Loucy (cell line): Measurements from ENCODE around the gene RUFY3.

Experiments used
- H2AFZ ChIP-seq: fragments of 200-600 bp; sonication (generic); 2 replicates; pipeline ENCODE4 v1.6.0; 2016; ENCODE audit warnings: antibody characterized with exemption, mild to moderate bottlenecking, low read length, moderate library complexity
- H3F3A ChIP-seq: fragments of 200-600 bp; 2 replicates; pipeline ENCODE4 v1.6.0; 2016; ENCODE audit warnings: antibody characterized with exemption, low read depth, mild to moderate bottlenecking
- H3K27me3 ChIP-seq: fragments of 200-600 bp; sonication (generic); 2 replicates; pipeline ENCODE4 v1.6.1; 2014; ENCODE audit warnings: low read length, mild to moderate bottlenecking; ENCODE audit not compliant: insufficient read depth, poor library complexity, severe bottlenecking
- H3K36me3 ChIP-seq: fragments of 200-600 bp; sonication (generic); 2 replicates; pipeline ENCODE4 v1.6.1; 2016; ENCODE audit warnings: low read length; ENCODE audit not compliant: insufficient read depth
- H3K4me1 ChIP-seq: fragments of 200-600 bp; sonication (generic); 2 replicates; pipeline ENCODE4 v1.5.1; 2014; ENCODE audit warnings: low read length, mild to moderate bottlenecking; ENCODE audit not compliant: insufficient read depth, poor library complexity, severe bottlenecking
- H3K4me2 ChIP-seq: fragments of 200-600 bp; sonication (generic); 2 replicates; pipeline ENCODE4 v1.6.0; 2014; ENCODE audit warnings: antibody characterized with exemption, low read length, low read depth, mild to moderate bottlenecking; ENCODE audit not compliant: poor library complexity, severe bottlenecking
- H3K4me3 ChIP-seq: fragments of 200-600 bp; sonication (generic); 2 replicates; pipeline ENCODE4 v1.5.1; 2014; ENCODE audit warnings: low read length, mild to moderate bottlenecking, mixed read lengths; ENCODE audit not compliant: poor library complexity, severe bottlenecking
- H3K79me2 ChIP-seq: fragments of 200-600 bp; sonication (generic); 2 replicates; pipeline ENCODE4 v1.6.1; 2014; ENCODE audit warnings: low read length; ENCODE audit not compliant: insufficient read depth
- H3K9ac ChIP-seq: fragments of 200-600 bp; sonication (generic); 2 replicates; pipeline ENCODE4 v1.6.0; 2014; ENCODE audit warnings: mild to moderate bottlenecking, low read depth, low read length, moderate library complexity; ENCODE audit not compliant: poor library complexity, severe bottlenecking
- H3K9me2 ChIP-seq: fragments of 200-600 bp; sonication (generic); replicated peaks from 2 replicates; pipeline ENCODE4 v1.6.1; 2016; ENCODE audit warnings: low read depth, low read length, mixed read lengths
- H3K9me3 ChIP-seq: fragments of 200-600 bp; sonication (generic); 2 replicates; pipeline ENCODE4 v1.6.1; 2014; ENCODE audit warnings: mild to moderate bottlenecking, antibody characterized with exemption, low read length, low read depth; ENCODE audit not compliant: insufficient read depth
- H4K20me1 ChIP-seq: fragments of 200-600 bp; sonication (generic); 2 replicates; pipeline ENCODE4 v1.6.0; 2014; ENCODE audit warnings: antibody characterized with exemption, low read length, mild to moderate bottlenecking; ENCODE audit not compliant: insufficient read depth, poor library complexity, severe bottlenecking
- CTCF ChIP-seq: fragments of 200-600 bp; sonication (generic); conservative IDR thresholded peaks from 2 replicates; pipeline ENCODE4 v1.5.1; 2014; ENCODE audit warnings: mild to moderate bottlenecking, antibody characterized with exemption, low read length
- EZH2phosphoT487 ChIP-seq: fragments of 200-600 bp; IDR thresholded peaks from 2 replicates; pipeline ENCODE4 v1.6.1; 2018; ENCODE audit warnings: antibody characterized with exemption, mild to moderate bottlenecking, moderate library complexity, borderline replicate concordance

Gene RUFY3

GRCh38 chr4:70788733-70789132, 67.0 kb downstream of the RUFY3 start:
- Histone ChIP-seq H3K9ac (no peak overlapping the region), H4K20me1 (no peaks in the 10 kb centered on the region), H3F3A (no peaks in the 10 kb centered on the region), H3K27me3 (no peaks in the 10 kb centered on the region), H3K79me2 (no peaks in the 10 kb centered on the region), H3K9me3 (no peaks in the 10 kb centered on the region), H3K9me2 (no peaks in the 10 kb centered on the region), H3K36me3 (peaks cover 33% of the 10 kb centered on the region; the same call in 1 of the 2 replicates), H3K4me2 (no peak overlapping the region), H3K4me3 (no peak overlapping the region), H2AFZ (no peak overlapping the region), H3K4me1 (no peaks in the 10 kb centered on the region)
- TF ChIP-seq CTCF (no peak), EZH2phosphoT487 (no peak)

- H3F3A ChIP-seq = no peaks in the 10 kb centered on the region
Measured at GRCh38 chr4:70793626-70794025, 71.9 kb downstream of the RUFY3 start.

DNA sequence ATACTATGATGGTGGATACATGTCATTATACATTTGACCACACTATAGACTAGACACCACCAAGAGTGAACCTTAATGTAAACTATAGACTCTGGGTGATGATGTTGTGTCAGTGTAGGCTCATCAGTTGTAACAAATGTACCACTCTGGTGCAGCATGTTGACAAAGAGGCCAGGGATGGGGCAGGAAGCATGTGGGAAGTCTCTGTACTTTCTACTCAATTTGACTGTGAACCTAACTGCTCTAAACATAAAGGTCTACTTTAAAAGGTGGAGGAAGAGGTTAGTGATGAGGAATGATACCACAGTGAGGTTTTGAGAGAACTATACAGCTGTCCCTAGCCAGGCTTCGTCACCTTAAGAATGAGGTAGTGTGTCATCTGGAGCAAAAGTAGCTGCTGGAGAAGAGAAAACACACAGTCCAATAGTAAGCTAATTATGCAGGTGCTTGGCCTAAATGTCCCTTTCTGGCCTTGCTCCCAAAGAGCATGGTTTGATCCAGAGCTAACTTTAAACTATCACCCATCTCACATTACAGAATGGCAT, 79.6 kb downstream of the RUFY3 start:
- Histone ChIP-seq H3K36me3 (no peaks in the 10 kb centered on the region; the same call in 1 of the 2 replicates), H3K4me1 (no peaks in the 10 kb centered on the region), H3K4me3 (no peak overlapping the region), H3K79me2 (no peaks in the 10 kb centered on the region), H3F3A (no peaks in the 10 kb centered on the region), H3K9me3 (no peaks in the 10 kb centered on the region), H3K4me2 (no peak overlapping the region), H3K9ac (no peak overlapping the region), H4K20me1 (no peaks in the 10 kb centered on the region), H3K9me2 (no peaks in the 10 kb centered on the region), H3K27me3 (no peaks in the 10 kb centered on the region), H2AFZ (no peak overlapping the region)
- no peak for TF ChIP-seq EZH2phosphoT487
- no peak for TF ChIP-seq CTCF

More at GRCh38 chr4:70793626-70794025, 71.9 kb downstream of the RUFY3 start:
- no peaks in the 10 kb centered on the region for H3K4me1 ChIP-seq
- no peaks in the 10 kb centered on the region for H4K20me1 ChIP-seq
- H3K9ac ChIP-seq = no peak overlapping the region
- H3K27me3 ChIP-seq = no peaks in the 10 kb centered on the region
- H3K36me3 ChIP-seq = peaks cover 21% of the 10 kb centered on the region; the same call in 1 of the 2 replicates
- H3K4me3 ChIP-seq = no peak overlapping the region
- H3K9me3 ChIP-seq = no peaks in the 10 kb centered on the region
- H3K4me2 ChIP-seq = no peak overlapping the region
- no peaks in the 10 kb centered on the region for H3K9me2 ChIP-seq
- H2AFZ ChIP-seq = no peak overlapping the region
- TF ChIP-seq EZH2phosphoT487 (no peak), CTCF (no peak)
- H3K79me2 ChIP-seq = no peaks in the 10 kb centered on the region
